Smooth muscle cell (in vitro differentiated cells): ENCODE data around the gene LYPD6. TPM values are rescaled to one million over a fixed set of nuclear protein-coding genes. Genes with fewer than 3 reads are reported as not detected.

ENCODE experiments used
- DNase-seq: peaks from one replicate; lab custom pipeline; 2025; ENCODE audit not compliant: unreplicated experiment; lab: John Stamatoyannopoulos, UW
- H2AFZ ChIP-seq: fragments of 200-600 bp; sonication (generic); 2 replicates; pipeline ENCODE4 v1.6.0; 2016; ENCODE audit warnings: antibody characterized with exemption, low read depth, mild to moderate bottlenecking
- H3F3A ChIP-seq: fragments of 200-600 bp; sonication (generic); 2 replicates; pipeline ENCODE4 v1.6.0; 2017; ENCODE audit warnings: antibody characterized with exemption, low read depth
- H3K27ac ChIP-seq: fragments of 200-600 bp; sonication (generic); 2 replicates; pipeline ENCODE4 v1.5.1; 2016; ENCODE audit warnings: low read depth, mild to moderate bottlenecking
- H3K27me3 ChIP-seq: fragments of 200-600 bp; sonication (generic); 2 replicates; pipeline ENCODE4 v1.6.1; 2016; ENCODE audit warnings: low read depth, mild to moderate bottlenecking
- H3K36me3 ChIP-seq: fragments of 200-600 bp; sonication (generic); 2 replicates; pipeline ENCODE4 v1.5.1; 2016; ENCODE audit warnings: low read depth
- H3K4me1 ChIP-seq: fragments of 200-600 bp; sonication (generic); 2 replicates; pipeline ENCODE4 v1.5.1; 2016; ENCODE audit warnings: low read depth
- H3K4me2 ChIP-seq: fragments of 200-600 bp; sonication (generic); 2 replicates; pipeline ENCODE4 v1.6.0; 2016; ENCODE audit warnings: mild to moderate bottlenecking
- H3K4me3 ChIP-seq: fragments of 200-600 bp; sonication (generic); 2 replicates; pipeline ENCODE4 v1.5.1; 2016; ENCODE audit warnings: mild to moderate bottlenecking
- H3K79me2 ChIP-seq: fragments of 200-600 bp; sonication (generic); 2 replicates; pipeline ENCODE4 v1.6.0; 2016; ENCODE audit warnings: low read depth, mild to moderate bottlenecking
- H3K9ac ChIP-seq: fragments of 200-600 bp; sonication (generic); 2 replicates; pipeline ENCODE4 v1.6.0; 2016; ENCODE audit warnings: low read depth
- H3K9me3 ChIP-seq: fragments of 200-600 bp; sonication (generic); replicated peaks from 2 replicates; pipeline ENCODE4 v1.5.1; 2016; ENCODE audit warnings: low read depth
- H4K20me1 ChIP-seq: fragments of 200-600 bp; sonication (generic); 2 replicates; pipeline ENCODE4 v1.6.0; 2016; ENCODE audit warnings: low read depth
- CTCF ChIP-seq: fragments of 200-600 bp; sonication (generic); IDR thresholded peaks from 2 replicates; pipeline ENCODE4 v1.5.1; 2017; ENCODE audit warnings: borderline replicate concordance, mild to moderate bottlenecking, antibody characterized with exemption; ENCODE audit not compliant: insufficient read depth, poor library complexity, severe bottlenecking
- WGBS: methylation state at CpG from one replicate; pipeline ENCODE4 v1.1.7; 2016; ENCODE audit warnings: low lambda C conversion rate; 5-methylcytosine and 5-hydroxymethylcytosine counted together
- polyA plus RNA-seq: library from polyadenylated mRNA; unstranded; fragments of >200 nt; fragmentation: Nextera tagmentation; extraction: Ambion mirVana; gene quantifications from 2 replicates; pipeline ENCODE4 v1.2.1, GENCODE V29; 2016
- total RNA-seq: library from RNA; depleted of rRNA; stranded (reverse); fragments of >200 nt; gene quantifications from 2 replicates; pipeline ENCODE4 v1.2.3, GENCODE V29; 2014

The LYPD6 gene
- total and polyA plus RNA-seq, 2 experiments from 2014 or later, result 1.6 to 9.8 TPM

GRCh38 chr2:149320362-149320761 lies 10.0 kb upstream of the LYPD6 start:
- Histone ChIP-seq H2AFZ (no peak overlapping the region), H3F3A (no peaks in the 10 kb centered on the region), H3K36me3 (no peaks in the 10 kb centered on the region), H3K9ac (no peak overlapping the region), H3K9me3 (no peaks in the 10 kb centered on the region), H3K4me1 (no peaks in the 10 kb centered on the region), H3K4me3 (no peak overlapping the region), H3K27ac (no peak overlapping the region), H3K4me2 (no peak overlapping the region), H3K79me2 (no peaks in the 10 kb centered on the region), H4K20me1 (no peaks in the 10 kb centered on the region), H3K27me3 (peaks cover 10% of the 10 kb centered on the region)
- no peak for DNase-seq
- WGBS, result 98% methylated on average over 36 of the region's 36 CpGs
- TF ChIP-seq CTCF, result no peak

- Histone ChIP-seq H3F3A (no peaks in the 10 kb centered on the region), H3K9ac (no peak overlapping the region), H2AFZ (peak overlapping the region; percentile 98), H3K9me3 (no peaks in the 10 kb centered on the region), H3K36me3 (no peaks in the 10 kb centered on the region), H3K4me3 (peak overlapping the region; percentile 85), H3K4me1 (no peaks in the 10 kb centered on the region), H3K27ac (no peak overlapping the region), H4K20me1 (no peaks in the 10 kb centered on the region), H3K4me2 (peak overlapping the region; percentile 99), H3K79me2 (peaks cover 6% of the 10 kb centered on the region), H3K27me3 (peaks cover 36% of the 10 kb centered on the region)
- WGBS, result 50% methylated on average over 8 of the region's 8 CpGs
- peak; percentile 40 for TF ChIP-seq CTCF
- no peak for DNase-seq
Measured at GRCh38 chr2:149329068-149329467, 1.3 kb upstream of the LYPD6 start.

- Histone ChIP-seq H2AFZ (peak overlapping the region; percentile 98), H3K4me1 (no peaks in the 10 kb centered on the region), H3K79me2 (peaks cover 6% of the 10 kb centered on the region), H3K4me2 (peak overlapping the region; percentile 99), H3K9me3 (no peaks in the 10 kb centered on the region), H3F3A (no peaks in the 10 kb centered on the region), H3K27me3 (peaks cover 39% of the 10 kb centered on the region), H3K36me3 (no peaks in the 10 kb centered on the region), H3K27ac (no peak overlapping the region), H3K9ac (no peak overlapping the region), H4K20me1 (no peaks in the 10 kb centered on the region), H3K4me3 (peak overlapping the region; percentile 85)
- TF ChIP-seq CTCF, result no peak
- no peak for DNase-seq
- WGBS, result 16% methylated on average over 31 of the region's 32 CpGs
Measured at GRCh38 chr2:149329489-149330126, 779 bp upstream of the LYPD6 start.

GRCh38 chr2:149331023-149331400 lies 625 bp downstream of the LYPD6 start:
- DNase-seq, result no peak
- H3K27ac ChIP-seq, result no peak overlapping the region

More at GRCh38 chr2:149331023-149331400, 625 bp downstream of the LYPD6 start:
- Histone ChIP-seq H4K20me1 (no peaks in the 10 kb centered on the region), H3F3A (no peaks in the 10 kb centered on the region), H3K79me2 (peaks cover 6% of the 10 kb centered on the region), H3K9ac (no peak overlapping the region), H2AFZ (peak overlapping the region; percentile 83), H3K36me3 (no peaks in the 10 kb centered on the region), H3K27me3 (peaks cover 39% of the 10 kb centered on the region), H3K4me3 (peak overlapping the region; percentile 85), H3K9me3 (no peaks in the 10 kb centered on the region), H3K4me1 (no peaks in the 10 kb centered on the region), H3K4me2 (peak overlapping the region; percentile 99)
- TF ChIP-seq CTCF, result no peak
- WGBS, result 2% methylated on average over 18 of the region's 19 CpGs
